ENCODE measurements around the gene APOBEC3F. TPM values are rescaled to one million over a fixed set of nuclear protein-coding genes. Genes with fewer than 3 reads are reported as not detected.

Gene APOBEC3F
- total RNA-seq, 2 donors from 2014 or later: 16.2 to 24.2 TPM

DNA sequence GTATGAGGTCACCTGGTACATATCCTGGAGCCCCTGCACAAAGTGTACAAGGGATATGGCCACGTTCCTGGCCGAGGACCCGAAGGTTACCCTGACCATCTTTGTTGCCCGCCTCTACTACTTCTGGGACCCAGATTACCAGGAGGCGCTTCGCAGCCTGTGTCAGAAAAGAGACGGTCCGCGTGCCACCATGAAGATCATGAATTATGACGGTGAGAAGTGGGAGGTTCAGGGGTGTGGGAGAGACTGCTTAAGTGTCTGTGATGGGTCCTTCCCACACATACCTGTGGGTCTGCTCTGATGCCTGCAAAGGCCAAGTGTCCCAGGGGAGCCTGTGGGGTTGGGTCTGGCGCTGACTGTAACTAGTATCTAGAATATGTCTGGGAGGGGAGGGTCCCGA, 40.4 kb downstream of the APOBEC3F start:
- Mint-ChIP-seq H3K4me3 (no peak overlapping the region), H3K4me1 (peaks cover 7% of the 10 kb centered on the region), H3K9me3 (no peaks in the 10 kb centered on the region), H3K27ac (no peak overlapping the region), H3K36me3 (ENCODE audit: low read depth) (peaks cover 2% of the 10 kb centered on the region), H3K27me3 (ENCODE audit: insufficient read depth) (peaks cover 2% of the 10 kb centered on the region)
- Histone ChIP-seq H3K9me3 (ENCODE audit: control insufficient read depth, low read length) (no peaks in the 10 kb centered on the region), H3K36me3 (ENCODE audit: control insufficient read depth, insufficient read depth, low read length) (no peaks in the 10 kb centered on the region), H3K4me3 (ENCODE audit: low read length) (no peak overlapping the region), H3K27ac (ENCODE audit: low read depth, low read length) (no peak overlapping the region), H3K27me3 (ENCODE audit: control insufficient read depth, insufficient read depth, low read length, poor library complexity, severe bottlenecking) (no peaks in the 10 kb centered on the region), H3K4me1 (ENCODE audit: control insufficient read depth, insufficient read depth, low read length) (no peaks in the 10 kb centered on the region), H3K9ac (ENCODE audit: extremely low read depth, low read length, poor library complexity, severe bottlenecking) (no peak overlapping the region)
- TF ChIP-seq, protein P1, sequence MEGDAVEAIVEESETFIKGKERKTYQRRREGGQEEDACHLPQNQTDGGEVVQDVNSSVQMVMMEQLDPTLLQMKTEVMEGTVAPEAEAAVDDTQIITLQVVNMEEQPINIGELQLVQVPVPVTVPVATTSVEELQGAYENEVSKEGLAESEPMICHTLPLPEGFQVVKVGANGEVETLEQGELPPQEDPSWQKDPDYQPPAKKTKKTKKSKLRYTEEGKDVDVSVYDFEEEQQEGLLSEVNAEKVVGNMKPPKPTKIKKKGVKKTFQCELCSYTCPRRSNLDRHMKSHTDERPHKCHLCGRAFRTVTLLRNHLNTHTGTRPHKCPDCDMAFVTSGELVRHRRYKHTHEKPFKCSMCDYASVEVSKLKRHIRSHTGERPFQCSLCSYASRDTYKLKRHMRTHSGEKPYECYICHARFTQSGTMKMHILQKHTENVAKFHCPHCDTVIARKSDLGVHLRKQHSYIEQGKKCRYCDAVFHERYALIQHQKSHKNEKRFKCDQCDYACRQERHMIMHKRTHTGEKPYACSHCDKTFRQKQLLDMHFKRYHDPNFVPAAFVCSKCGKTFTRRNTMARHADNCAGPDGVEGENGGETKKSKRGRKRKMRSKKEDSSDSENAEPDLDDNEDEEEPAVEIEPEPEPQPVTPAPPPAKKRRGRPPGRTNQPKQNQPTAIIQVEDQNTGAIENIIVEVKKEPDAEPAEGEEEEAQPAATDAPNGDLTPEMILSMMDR (conservative IDR thresholded peaks at IDR 0.05): no peak
- DNase-seq: no peak
- 93 to 94% methylated on average over 4 to 12 of the region's 12 CpGs for WGBS, 2 experiments (ENCODE audit: insufficient coverage in 1 of 2, insufficient read length in 1 of 2)

DNA sequence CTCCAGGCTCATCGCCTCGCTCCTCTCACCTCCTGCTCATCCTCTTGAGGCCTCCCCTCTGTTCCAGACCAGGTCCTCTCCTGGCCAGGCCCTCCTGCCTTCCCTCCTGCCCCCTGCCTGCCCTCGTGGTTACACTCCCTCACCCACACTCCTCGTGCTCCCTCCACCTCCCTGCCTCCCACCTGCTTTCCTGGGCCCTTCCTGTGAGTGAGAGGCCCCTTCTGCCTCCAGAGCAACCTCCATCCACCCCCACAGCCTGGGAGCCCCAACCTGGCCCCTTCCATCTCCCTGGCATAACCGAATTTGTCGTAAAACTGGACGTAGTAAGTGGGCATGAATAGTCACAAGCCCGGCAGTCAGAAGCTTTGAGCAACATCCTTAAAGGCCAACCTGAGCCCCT, 40.9 kb downstream of the APOBEC3F start:
- TF ChIP-seq, protein P1 (conservative IDR thresholded peaks at IDR 0.05): no peak
- Histone ChIP-seq H3K9me3 (ENCODE audit: control insufficient read depth, low read length) (no peaks in the 10 kb centered on the region), H3K4me1 (ENCODE audit: control insufficient read depth, insufficient read depth, low read length) (no peaks in the 10 kb centered on the region), H3K4me3 (ENCODE audit: low read length) (no peak overlapping the region), H3K27ac (ENCODE audit: low read depth, low read length) (no peak overlapping the region), H3K27me3 (ENCODE audit: control insufficient read depth, insufficient read depth, low read length, poor library complexity, severe bottlenecking) (no peaks in the 10 kb centered on the region), H3K9ac (ENCODE audit: extremely low read depth, low read length, poor library complexity, severe bottlenecking) (no peak overlapping the region), H3K36me3 (ENCODE audit: control insufficient read depth, insufficient read depth, low read length) (no peaks in the 10 kb centered on the region)
- Mint-ChIP-seq H3K4me1 (peaks cover 2% of the 10 kb centered on the region), H3K27me3 (ENCODE audit: insufficient read depth) (peaks cover 2% of the 10 kb centered on the region), H3K36me3 (ENCODE audit: low read depth) (peaks cover 4% of the 10 kb centered on the region), H3K4me3 (no peak overlapping the region), H3K27ac (no peak overlapping the region), H3K9me3 (no peaks in the 10 kb centered on the region)
- 89 to 91% methylated on average over 6 to 8 of the region's 8 CpGs for WGBS, 2 experiments (ENCODE audit: insufficient coverage in 1 of 2, insufficient read length in 1 of 2)
- DNase-seq: no peak

DNA sequence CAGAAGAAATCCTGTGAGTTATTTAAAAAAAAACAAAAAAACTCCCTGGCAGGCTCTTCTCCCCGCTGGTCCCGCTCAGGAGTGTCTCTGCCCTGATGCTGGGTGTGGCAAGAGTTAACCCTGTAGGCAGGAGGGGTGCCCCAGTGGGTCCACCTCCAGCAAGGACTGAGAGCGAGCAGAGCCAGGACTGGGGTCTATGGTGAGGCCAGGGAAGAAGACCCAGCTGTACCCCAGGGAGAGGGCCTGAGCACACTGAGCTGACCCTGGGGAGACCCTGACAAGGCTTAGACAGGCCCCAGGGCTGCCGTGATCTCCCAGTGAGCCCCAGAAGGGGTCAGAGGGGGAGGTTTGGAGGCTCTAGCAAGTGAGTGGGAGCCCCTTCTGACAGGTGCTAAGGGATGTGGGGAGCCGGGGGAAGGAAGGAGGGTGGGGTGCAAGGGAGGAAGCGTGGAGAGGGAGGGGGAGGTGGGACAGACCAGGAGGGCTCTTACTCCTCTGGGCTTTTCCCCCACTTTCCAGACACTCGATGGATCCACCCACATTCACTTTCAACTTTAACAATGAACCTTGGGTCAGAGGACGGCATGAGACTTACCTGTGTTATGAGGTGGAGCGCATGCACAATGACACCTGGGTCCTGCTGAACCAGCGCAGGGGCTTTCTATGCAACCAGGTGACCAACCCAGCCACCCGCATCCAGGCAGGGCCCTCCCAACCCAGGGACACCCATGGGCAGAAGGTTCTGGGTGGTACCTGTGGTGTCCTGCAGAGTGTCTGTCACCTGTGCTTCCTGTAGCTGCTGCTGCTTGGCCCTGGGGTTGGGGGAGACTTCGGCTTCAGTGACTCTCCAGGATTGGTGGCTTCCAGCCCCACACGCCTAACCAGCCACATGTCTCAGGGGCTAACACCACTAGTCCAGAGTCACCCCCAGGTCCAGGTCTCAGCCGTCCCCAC, 42.8 kb downstream of the APOBEC3F start:
- Mint-ChIP-seq H3K36me3 (ENCODE audit: low read depth) (peaks cover 4% of the 10 kb centered on the region), H3K4me3 (no peak overlapping the region), H3K27me3 (ENCODE audit: insufficient read depth) (peaks cover 2% of the 10 kb centered on the region), H3K9me3 (no peaks in the 10 kb centered on the region), H3K4me1 (peaks cover 7% of the 10 kb centered on the region), H3K27ac (no peak overlapping the region)
- Histone ChIP-seq H3K9ac (ENCODE audit: extremely low read depth, low read length, poor library complexity, severe bottlenecking) (no peak overlapping the region), H3K4me3 (ENCODE audit: low read length) (no peak overlapping the region), H3K4me1 (ENCODE audit: control insufficient read depth, insufficient read depth, low read length) (peaks cover 4% of the 10 kb centered on the region), H3K27me3 (ENCODE audit: control insufficient read depth, insufficient read depth, low read length, poor library complexity, severe bottlenecking) (no peaks in the 10 kb centered on the region), H3K27ac (ENCODE audit: low read depth, low read length) (no peak overlapping the region), H3K9me3 (ENCODE audit: control insufficient read depth, low read length) (no peaks in the 10 kb centered on the region), H3K36me3 (ENCODE audit: control insufficient read depth, insufficient read depth, low read length) (no peaks in the 10 kb centered on the region)
- TF ChIP-seq, protein P1 (conservative IDR thresholded peaks at IDR 0.05): no peak
- 90 to 93% methylated on average over 5 to 13 of the region's 14 CpGs for WGBS, 2 experiments (ENCODE audit: insufficient coverage in 1 of 2, insufficient read length in 1 of 2)
- DNase-seq: no peak

All from endodermal cell (in vitro differentiated cells).